Ramos (cell line): ENCODE results near the gene LYPD5.
"Not testable (repeated sequence)": the region's sequence is repeated elsewhere in the genome, so short reads cannot be mapped to it uniquely, and the experiment has no call there.

Experiments used
- in situ Hi-C: fragments of 300-500 bp; cut with MboI; formaldehyde crosslinking; loops from one replicate; pipeline ENCODE4 v1.14.3; 2022; ENCODE audit warnings: low sequenced_read_pairs; ENCODE audit not compliant: unreplicated experiment

The LYPD5 gene

GRCh38 chr19:43802216-43802951, at the start of gene LYPD5:
TSS of gene LYPD5 (minus strand) at chr19:43802447. CDS start at chr19:43802380, 67 bp downstream.
- in situ Hi-C loops = no loop called here

GRCh38 chr19:43848821-43849220, 46.6 kb upstream of the LYPD5 start:
- in situ Hi-C loops = no loop called here

GRCh38 chr19:43847884-43848283, 45.6 kb upstream of the LYPD5 start:
- in situ Hi-C loops = no loop called here

GRCh38 chr19:43847246-43847645, 45.0 kb upstream of the LYPD5 start:
- in situ Hi-C loops = no loop called here

GRCh38 chr19:43842007-43842406, 39.8 kb upstream of the LYPD5 start:
- in situ Hi-C loops = no loop called here

GRCh38 chr19:43839139-43839538, 36.9 kb upstream of the LYPD5 start:
- in situ Hi-C loops = no loop called here

GRCh38 chr19:43826787-43827754, 24.8 kb upstream of the LYPD5 start, which contains the start of gene ZNF283:
TSS of gene ZNF283 (plus strand) at chr19:43827321. CDS start at chr19:43833505, 6,184 bp downstream.
- in situ Hi-C loops = no loop called here

- in situ Hi-C loops = not testable (repeated sequence)
Observed at GRCh38 chr19:43824572-43824971, 22.3 kb upstream of the LYPD5 start.

GRCh38 chr19:43823856-43824255, 21.6 kb upstream of the LYPD5 start:
- in situ Hi-C loops = not testable (repeated sequence)

GRCh38 chr19:43820884-43821215, 18.6 kb upstream of the LYPD5 start:
- in situ Hi-C loops = no loop called here

GRCh38 chr19:43820098-43820883, 18.0 kb upstream of the LYPD5 start:
- in situ Hi-C loops = no loop called here

- in situ Hi-C loops = no loop called here
Observed at GRCh38 chr19:43818500-43818899, 16.3 kb upstream of the LYPD5 start.

GRCh38 chr19:43817454-43817853, 15.2 kb upstream of the LYPD5 start:
- in situ Hi-C loops = not testable (repeated sequence)

- in situ Hi-C loops = no loop called here
Observed at GRCh38 chr19:43814663-43815352, 12.6 kb upstream of the LYPD5 start.

GRCh38 chr19:43812688-43813087, 10.4 kb upstream of the LYPD5 start:
- in situ Hi-C loops = no loop called here

GRCh38 chr19:43812259-43812658, 10.0 kb upstream of the LYPD5 start:
- in situ Hi-C loops = no loop called here

GRCh38 chr19:43811837-43812236, 9.6 kb upstream of the LYPD5 start:
- in situ Hi-C loops = no loop called here

GRCh38 chr19:43809762-43810696, 7.8 kb upstream of the LYPD5 start:
- in situ Hi-C loops = no loop called here

- in situ Hi-C loops = no loop called here
Observed at GRCh38 chr19:43807651-43808050, 5.4 kb upstream of the LYPD5 start.
